DOHH2 (cell line): Measurements from ENCODE around the gene NLGN1.

Source experiments
- H3F3A ChIP-seq: fragments of 200-600 bp; sonication (generic), shearing (Covaris generic); 2 replicates; pipeline ENCODE4 v1.6.0; 2016; ENCODE audit warnings: antibody characterized with exemption, mild to moderate bottlenecking; ENCODE audit not compliant: control insufficient read depth, insufficient read depth
- H3K27ac ChIP-seq: fragments of 200-600 bp; sonication (generic); 2 replicates; pipeline ENCODE4 v1.5.1; 2014; ENCODE audit warnings: low read depth, mild to moderate bottlenecking, low read length, moderate library complexity
- H3K27me3 ChIP-seq: fragments of 200-600 bp; sonication (generic); 2 replicates; pipeline ENCODE4 v1.6.1; 2014; ENCODE audit warnings: mild to moderate bottlenecking, low read length, mixed read lengths; ENCODE audit not compliant: control insufficient read depth
- H3K36me3 ChIP-seq: fragments of 200-600 bp; sonication (generic); 2 replicates; pipeline ENCODE4 v1.6.1; 2014; ENCODE audit warnings: mild to moderate bottlenecking, low read length, moderate library complexity, mixed read lengths; ENCODE audit not compliant: control insufficient read depth
- H3K4me1 ChIP-seq: fragments of 200-600 bp; sonication (generic); 2 replicates; pipeline ENCODE4 v1.6.1; 2014; ENCODE audit warnings: mild to moderate bottlenecking, low read length, mixed read lengths; ENCODE audit not compliant: control insufficient read depth
- H3K4me2 ChIP-seq: fragments of 200-600 bp; sonication (generic); 2 replicates; pipeline ENCODE4 v1.6.0; 2014; ENCODE audit warnings: mild to moderate bottlenecking, low read length, moderate library complexity
- H3K4me3 ChIP-seq: fragments of 200-600 bp; sonication (generic); 2 replicates; pipeline ENCODE4 v1.5.1; 2014; ENCODE audit warnings: mild to moderate bottlenecking, low read length, mixed read lengths
- H3K79me2 ChIP-seq: fragments of 200-600 bp; sonication (generic); 2 replicates; pipeline ENCODE4 v1.6.1; 2014; ENCODE audit warnings: mild to moderate bottlenecking, low read length, mixed read lengths; ENCODE audit not compliant: control insufficient read depth
- H3K9me2 ChIP-seq: fragments of 200-600 bp; sonication (generic); replicated peaks from 2 replicates; pipeline ENCODE4 v1.6.1; 2014; ENCODE audit warnings: mild to moderate bottlenecking, low read length, mixed read lengths; ENCODE audit not compliant: control insufficient read depth
- H3K9me3 ChIP-seq: fragments of 200-600 bp; sonication (generic); 2 replicates; pipeline ENCODE4 v1.6.1; 2014; ENCODE audit warnings: antibody characterized with exemption, low read length, mixed read lengths; ENCODE audit not compliant: control insufficient read depth, insufficient read depth
- H4K20me1 ChIP-seq: fragments of 200-600 bp; sonication (generic); 2 replicates; pipeline ENCODE4 v1.6.0; 2014; ENCODE audit warnings: low read depth, mild to moderate bottlenecking, antibody characterized with exemption, low read length, moderate library complexity; ENCODE audit not compliant: control insufficient read depth, insufficient read depth
- CTCF ChIP-seq: fragments of 200-600 bp; sonication (generic); IDR thresholded peaks from one replicate; pipeline ENCODE4 v1.5.1; 2014; ENCODE audit warnings: antibody characterized with exemption, mild to moderate bottlenecking, low read depth, low read length; ENCODE audit not compliant: poor library complexity, severe bottlenecking
- EZH2phosphoT487 ChIP-seq: fragments of 200-600 bp; sonication (generic); IDR thresholded peaks from 2 replicates; pipeline ENCODE4 v1.6.1; 2017; ENCODE audit warnings: borderline replicate concordance, mild to moderate bottlenecking, antibody characterized with exemption, low read length, moderate library complexity, mixed read lengths

NLGN1 gene

GRCh38 chr3:174215456-174215855 lies 817.9 kb downstream of the NLGN1 start:
- H3K27ac ChIP-seq: no peak overlapping the region
- no peak overlapping the region for H3K4me3 ChIP-seq
- no peaks in the 10 kb centered on the region for H4K20me1 ChIP-seq
- no peaks in the 10 kb centered on the region for H3K4me1 ChIP-seq
- no peaks in the 10 kb centered on the region for H3F3A ChIP-seq
- no peaks in the 10 kb centered on the region; the same call in 1 of the 2 replicates for H3K9me2 ChIP-seq
- H3K27me3 ChIP-seq: no peaks in the 10 kb centered on the region
- H3K36me3 ChIP-seq: no peaks in the 10 kb centered on the region
- no peaks in the 10 kb centered on the region for H3K9me3 ChIP-seq
- no peaks in the 10 kb centered on the region for H3K79me2 ChIP-seq
- H3K4me2 ChIP-seq: no peak overlapping the region
- TF ChIP-seq EZH2phosphoT487 (no peak), CTCF (no peak)

GRCh38 chr3:174216019-174216418 lies 818.5 kb downstream of the NLGN1 start:
- H3K4me3 ChIP-seq: no peak overlapping the region
- H3K79me2 ChIP-seq: no peaks in the 10 kb centered on the region
- TF ChIP-seq CTCF (no peak), EZH2phosphoT487 (no peak)
- H3K4me1 ChIP-seq: no peaks in the 10 kb centered on the region
- H3K9me3 ChIP-seq: no peaks in the 10 kb centered on the region
- H3K36me3 ChIP-seq: no peaks in the 10 kb centered on the region
- H3K4me2 ChIP-seq: no peak overlapping the region
- H3K9me2 ChIP-seq: no peaks in the 10 kb centered on the region; the same call in 1 of the 2 replicates
- no peaks in the 10 kb centered on the region for H4K20me1 ChIP-seq
- H3K27ac ChIP-seq: no peak overlapping the region
- H3K27me3 ChIP-seq: no peaks in the 10 kb centered on the region
- no peaks in the 10 kb centered on the region for H3F3A ChIP-seq

DNA sequence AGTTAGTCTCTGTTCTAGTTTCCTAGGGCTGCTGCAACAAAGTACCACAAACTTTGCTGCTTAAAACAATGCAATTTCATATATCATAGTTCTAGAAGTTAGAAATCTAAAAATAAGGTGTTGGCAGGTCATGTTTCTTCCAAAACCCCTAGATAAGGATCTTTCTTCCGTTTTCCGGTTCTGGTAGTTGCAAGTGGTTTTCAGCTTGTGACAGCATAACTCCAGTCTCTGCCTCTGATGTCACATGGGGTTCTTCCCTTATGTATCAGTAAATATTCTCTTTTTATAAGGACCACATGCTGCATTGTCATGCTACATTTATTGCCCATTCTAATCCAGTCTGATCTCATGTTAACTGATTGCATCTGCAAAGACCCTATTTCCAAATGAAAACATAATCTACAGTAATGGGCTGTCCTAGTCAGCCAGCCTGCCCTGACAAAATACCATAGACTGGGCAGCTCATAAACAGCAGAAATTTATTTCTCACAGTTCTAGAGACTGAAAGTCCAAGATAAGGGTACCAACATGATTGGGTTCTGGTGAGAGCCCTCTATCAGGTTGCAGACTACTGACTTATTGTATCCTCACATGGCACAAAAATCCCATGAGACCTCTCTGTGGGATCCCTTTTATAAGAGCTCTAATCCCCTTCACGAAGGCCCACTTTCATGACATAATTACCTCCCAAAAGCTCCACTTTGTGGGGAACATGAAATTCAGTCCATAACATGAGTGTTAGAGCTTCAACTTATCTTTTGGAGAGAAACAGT lies 819.6 kb downstream of the NLGN1 start:
- TF ChIP-seq CTCF: no peak
- H3F3A ChIP-seq: no peaks in the 10 kb centered on the region
- no peaks in the 10 kb centered on the region; the same call in 1 of the 2 replicates for H3K9me2 ChIP-seq
- H3K27me3 ChIP-seq: no peaks in the 10 kb centered on the region
- H3K27ac ChIP-seq: no peak overlapping the region
- H3K4me3 ChIP-seq: no peak overlapping the region
- no peaks in the 10 kb centered on the region for H3K9me3 ChIP-seq
- no peaks in the 10 kb centered on the region for H4K20me1 ChIP-seq
- no peaks in the 10 kb centered on the region for H3K36me3 ChIP-seq
- no peaks in the 10 kb centered on the region for H3K4me1 ChIP-seq
- H3K79me2 ChIP-seq: no peaks in the 10 kb centered on the region
- no peak overlapping the region for H3K4me2 ChIP-seq
